ENCODE results near the gene LHFPL5. TPM values are rescaled to one million over a fixed set of nuclear protein-coding genes. Genes with fewer than 3 reads are reported as not detected.

The LHFPL5 gene
- total RNA-seq, 2 donors from 2014 or later: not detected

GRCh38 chr6:35850208-35850607 is 45.1 kb downstream of the LHFPL5 start:
- H3K4me1 ChIP-seq (ENCODE audit: control insufficient read depth, insufficient read depth, low read length): no peaks in the 10 kb centered on the region
- H3K9ac ChIP-seq (ENCODE audit: extremely low read depth, low read length, poor library complexity, severe bottlenecking): no peak overlapping the region
- H3K9me3 Mint-ChIP-seq: peaks cover 9% of the 10 kb centered on the region
- H3K36me3 Mint-ChIP-seq (ENCODE audit: low read depth): peaks cover 87% of the 10 kb centered on the region
- no peak overlapping the region for H3K27ac ChIP-seq (ENCODE audit: low read depth, low read length)
- TF ChIP-seq CTCF (conservative IDR thresholded peaks at IDR 0.05): no peak
- no peaks in the 10 kb centered on the region for H3K27me3 ChIP-seq (ENCODE audit: control insufficient read depth, insufficient read depth, low read length, poor library complexity, severe bottlenecking)
- no peaks in the 10 kb centered on the region for H3K27me3 Mint-ChIP-seq (ENCODE audit: insufficient read depth)
- peaks cover 15% of the 10 kb centered on the region for H3K9me3 ChIP-seq (ENCODE audit: control insufficient read depth, low read length)
- no peak for DNase-seq
- no peak overlapping the region for H3K4me3 ChIP-seq (ENCODE audit: low read length)
- H3K4me1 Mint-ChIP-seq: peaks cover 4% of the 10 kb centered on the region
- no peak overlapping the region for H3K27ac Mint-ChIP-seq
- no peak overlapping the region for H3K4me3 Mint-ChIP-seq
- WGBS, 2 experiments (ENCODE audit: insufficient coverage in 1 of 2, insufficient read length in 1 of 2): 88 to 96% methylated on average over 2 of the region's 2 CpGs
- peaks cover 92% of the 10 kb centered on the region for H3K36me3 ChIP-seq (ENCODE audit: control insufficient read depth, insufficient read depth, low read length)

GRCh38 chr6:35852994-35853393 is 47.8 kb downstream of the LHFPL5 start:
- Mint-ChIP-seq H3K27me3 (ENCODE audit: insufficient read depth) (no peaks in the 10 kb centered on the region), H3K4me1 (peaks cover 7% of the 10 kb centered on the region), H3K9me3 (peaks cover 9% of the 10 kb centered on the region), H3K27ac (no peak overlapping the region), H3K36me3 (ENCODE audit: low read depth) (peaks cover 92% of the 10 kb centered on the region), H3K4me3 (no peak overlapping the region)
- TF ChIP-seq CTCF (conservative IDR thresholded peaks at IDR 0.05): no peak
- Histone ChIP-seq H3K9ac (ENCODE audit: extremely low read depth, low read length, poor library complexity, severe bottlenecking) (no peak overlapping the region), H3K4me1 (ENCODE audit: control insufficient read depth, insufficient read depth, low read length) (no peaks in the 10 kb centered on the region), H3K9me3 (ENCODE audit: control insufficient read depth, low read length) (peaks cover 15% of the 10 kb centered on the region), H3K27ac (ENCODE audit: low read depth, low read length) (no peak overlapping the region), H3K36me3 (ENCODE audit: control insufficient read depth, insufficient read depth, low read length) (peaks cover 99% of the 10 kb centered on the region), H3K27me3 (ENCODE audit: control insufficient read depth, insufficient read depth, low read length, poor library complexity, severe bottlenecking) (no peaks in the 10 kb centered on the region), H3K4me3 (ENCODE audit: low read length) (no peak overlapping the region)
- no peak for DNase-seq
- 89 to 96% methylated on average over 1 to 4 of the region's 4 CpGs for WGBS, 2 experiments (ENCODE audit: insufficient coverage in 1 of 2, insufficient read length in 1 of 2)

GRCh38 chr6:35856250-35856649 is 51.1 kb downstream of the LHFPL5 start:
- H3K9me3 ChIP-seq (ENCODE audit: control insufficient read depth, low read length): no peaks in the 10 kb centered on the region
- no peak overlapping the region for H3K9ac ChIP-seq (ENCODE audit: extremely low read depth, low read length, poor library complexity, severe bottlenecking)
- 100% methylated on average over 1 of the region's 1 CpG; no CpG with 5 or more reads in 1 of the 2 experiments for WGBS, 2 experiments (ENCODE audit: insufficient coverage in 1 of 2, insufficient read length in 1 of 2)
- Mint-ChIP-seq H3K27ac (no peak overlapping the region), H3K9me3 (no peaks in the 10 kb centered on the region), H3K36me3 (ENCODE audit: low read depth) (peaks cover 90% of the 10 kb centered on the region), H3K4me1 (peaks cover 13% of the 10 kb centered on the region), H3K27me3 (ENCODE audit: insufficient read depth) (no peaks in the 10 kb centered on the region), H3K4me3 (no peak overlapping the region)
- no peak for DNase-seq
- H3K27ac ChIP-seq (ENCODE audit: low read depth, low read length): no peak overlapping the region
- TF ChIP-seq CTCF (conservative IDR thresholded peaks at IDR 0.05): no peak
- H3K36me3 ChIP-seq (ENCODE audit: control insufficient read depth, insufficient read depth, low read length): peaks cover 98% of the 10 kb centered on the region
- no peak overlapping the region for H3K4me3 ChIP-seq (ENCODE audit: low read length)
- H3K27me3 ChIP-seq (ENCODE audit: control insufficient read depth, insufficient read depth, low read length, poor library complexity, severe bottlenecking): no peaks in the 10 kb centered on the region
- no peaks in the 10 kb centered on the region for H3K4me1 ChIP-seq (ENCODE audit: control insufficient read depth, insufficient read depth, low read length)
